ENCODE measurements around the gene ZNF274. TPM values are rescaled to one million over a fixed set of nuclear protein-coding genes. Genes with fewer than 3 reads are reported as not detected.
A peak's percentile ranks its signal among the peaks of the same experiment; 100 is the strongest.

ZNF274 gene
- total RNA-seq, 1 donor from 2014 or later, result 11.0 TPM

- Histone ChIP-seq H3K9ac (ENCODE audit: low read depth in 1 of 3, low read length in 3 of 3) (no peak overlapping the region), H3K4me3 (ENCODE audit: low read length in 3 of 3) (no peak overlapping the region), H3K4me1 (ENCODE audit: control insufficient read depth in 3 of 3, insufficient read depth in 3 of 3, low read length in 3 of 3) (peaks cover 5 to 11% (median 9%) of the 10 kb centered on the region in 3 donors), H3K9me3 (ENCODE audit: control insufficient read depth in 3 of 3, low read length in 3 of 3) (peaks cover 0 to 6% (median 6%) of the 10 kb centered on the region in 3 donors), H3K36me3 (ENCODE audit: control insufficient read depth in 3 of 3, insufficient read depth in 3 of 3, low read length in 3 of 3) (no peaks in the 10 kb centered on the region), H3K27ac (ENCODE audit: low read depth, low read length) (no peak overlapping the region), H3K27me3 (ENCODE audit: control insufficient read depth in 3 of 3, insufficient read depth in 3 of 3, low read length in 3 of 3) (peaks cover 0 to 4% (median 0%) of the 10 kb centered on the region in 3 donors)
Measured at GRCh38 chr19:58157045-58157728, 25.7 kb upstream of the ZNF274 start.

- Histone ChIP-seq H3K4me1 (ENCODE audit: control insufficient read depth in 3 of 3, insufficient read depth in 3 of 3, low read length in 3 of 3) (no peaks in the 10 kb centered on the region), H3K27me3 (ENCODE audit: control insufficient read depth in 3 of 3, insufficient read depth in 3 of 3, low read length in 3 of 3) (no peaks in the 10 kb centered on the region), H3K9ac (ENCODE audit: low read depth in 1 of 3, low read length in 3 of 3) (no peak overlapping the region), H3K36me3 (ENCODE audit: control insufficient read depth in 3 of 3, insufficient read depth in 3 of 3, low read length in 3 of 3) (no peaks in the 10 kb centered on the region), H3K4me3 (ENCODE audit: low read length in 3 of 3) (peak overlapping the region in 1 of 3 donors; percentile 48), H3K9me3 (ENCODE audit: control insufficient read depth in 3 of 3, low read length in 3 of 3) (peaks cover 25 to 49% (median 31%) of the 10 kb centered on the region in 3 donors), H3K27ac (ENCODE audit: low read depth, low read length) (no peak overlapping the region)
Measured at GRCh38 chr19:58166268-58166667, 16.6 kb upstream of the ZNF274 start.

GRCh38 chr19:58166708-58167280 is 16.1 kb upstream of the ZNF274 start:
- H3K9me3 ChIP-seq (ENCODE audit: control insufficient read depth in 3 of 3, low read length in 3 of 3), result peaks cover 27 to 46% (median 31%) of the 10 kb centered on the region in 3 donors
- peak overlapping the region in 1 of 3 donors; percentile 48 for H3K4me3 ChIP-seq (ENCODE audit: low read length in 3 of 3)
- no peaks in the 10 kb centered on the region for H3K27me3 ChIP-seq (ENCODE audit: control insufficient read depth in 3 of 3, insufficient read depth in 3 of 3, low read length in 3 of 3)
- H3K27ac ChIP-seq (ENCODE audit: low read depth, low read length), result no peak overlapping the region
- H3K36me3 ChIP-seq (ENCODE audit: control insufficient read depth in 3 of 3, insufficient read depth in 3 of 3, low read length in 3 of 3), result no peaks in the 10 kb centered on the region
- no peak overlapping the region for H3K9ac ChIP-seq (ENCODE audit: low read depth in 1 of 3, low read length in 3 of 3)
- no peaks in the 10 kb centered on the region for H3K4me1 ChIP-seq (ENCODE audit: control insufficient read depth in 3 of 3, insufficient read depth in 3 of 3, low read length in 3 of 3)

- Histone ChIP-seq H3K4me3 (ENCODE audit: low read length in 3 of 3) (no peak overlapping the region), H3K9me3 (ENCODE audit: control insufficient read depth in 3 of 3, low read length in 3 of 3) (peaks cover 25 to 35% (median 28%) of the 10 kb centered on the region in 3 donors), H3K27me3 (ENCODE audit: control insufficient read depth in 3 of 3, insufficient read depth in 3 of 3, low read length in 3 of 3) (no peaks in the 10 kb centered on the region), H3K4me1 (ENCODE audit: control insufficient read depth in 3 of 3, insufficient read depth in 3 of 3, low read length in 3 of 3) (no peaks in the 10 kb centered on the region), H3K36me3 (ENCODE audit: control insufficient read depth in 3 of 3, insufficient read depth in 3 of 3, low read length in 3 of 3) (no peaks in the 10 kb centered on the region), H3K9ac (ENCODE audit: low read depth in 1 of 3, low read length in 3 of 3) (no peak overlapping the region), H3K27ac (ENCODE audit: low read depth, low read length) (no peak overlapping the region)
Measured at GRCh38 chr19:58170860-58171259, 12.0 kb upstream of the ZNF274 start.

GRCh38 chr19:58181902-58182576 is 822 bp upstream of the ZNF274 start:
- Histone ChIP-seq H3K27me3 (ENCODE audit: control insufficient read depth in 3 of 3, insufficient read depth in 3 of 3, low read length in 3 of 3) (no peaks in the 10 kb centered on the region), H3K4me3 (ENCODE audit: low read length in 3 of 3) (peak overlapping the region; percentile 81 to 87 (median 84)), H3K9ac (ENCODE audit: low read depth in 1 of 3, low read length in 3 of 3) (peak overlapping the region in 1 of 3 donors; percentile 51), H3K27ac (ENCODE audit: low read depth, low read length) (peak overlapping the region; percentile 99), H3K4me1 (ENCODE audit: control insufficient read depth in 3 of 3, insufficient read depth in 3 of 3, low read length in 3 of 3) (peaks cover 5 to 18% (median 8%) of the 10 kb centered on the region in 3 donors), H3K36me3 (ENCODE audit: control insufficient read depth in 3 of 3, insufficient read depth in 3 of 3, low read length in 3 of 3) (peaks cover 25 to 35% (median 33%) of the 10 kb centered on the region in 3 donors), H3K9me3 (ENCODE audit: control insufficient read depth in 3 of 3, low read length in 3 of 3) (peaks cover 41 to 48% (median 43%) of the 10 kb centered on the region in 3 donors)

- Histone ChIP-seq H3K4me3 (ENCODE audit: low read length in 3 of 3) (peak overlapping the region; percentile 81 to 99 (median 84)), H3K36me3 (ENCODE audit: control insufficient read depth in 3 of 3, insufficient read depth in 3 of 3, low read length in 3 of 3) (peaks cover 30 to 41% (median 35%) of the 10 kb centered on the region in 3 donors), H3K9ac (ENCODE audit: low read depth in 1 of 3, low read length in 3 of 3) (peak overlapping the region in 1 of 3 donors; percentile 51), H3K27me3 (ENCODE audit: control insufficient read depth in 3 of 3, insufficient read depth in 3 of 3, low read length in 3 of 3) (no peaks in the 10 kb centered on the region), H3K4me1 (ENCODE audit: control insufficient read depth in 3 of 3, insufficient read depth in 3 of 3, low read length in 3 of 3) (peaks cover 5 to 18% (median 8%) of the 10 kb centered on the region in 3 donors), H3K27ac (ENCODE audit: low read depth, low read length) (peak overlapping the region; percentile 99), H3K9me3 (ENCODE audit: control insufficient read depth in 3 of 3, low read length in 3 of 3) (peaks cover 41 to 47% (median 46%) of the 10 kb centered on the region in 3 donors)
Measured at GRCh38 chr19:58182577-58182988, 278 bp upstream of the ZNF274 start.

GRCh38 chr19:58183817-58184215 is 955 bp downstream of the ZNF274 start:
- Histone ChIP-seq H3K9me3 (ENCODE audit: control insufficient read depth in 3 of 3, low read length in 3 of 3) (peaks cover 37 to 51% (median 43%) of the 10 kb centered on the region in 3 donors), H3K36me3 (ENCODE audit: control insufficient read depth in 3 of 3, insufficient read depth in 3 of 3, low read length in 3 of 3) (peaks cover 32 to 45% (median 36%) of the 10 kb centered on the region in 3 donors)

GRCh38 chr19:58196901-58197616 is 14.2 kb downstream of the ZNF274 start:
- H3K36me3 ChIP-seq (ENCODE audit: control insufficient read depth in 3 of 3, insufficient read depth in 3 of 3, low read length in 3 of 3), result peaks cover 63 to 82% (median 78%) of the 10 kb centered on the region in 3 donors

More at GRCh38 chr19:58183817-58184215, 955 bp downstream of the ZNF274 start:
- Histone ChIP-seq H3K9ac (ENCODE audit: low read depth in 1 of 3, low read length in 3 of 3) (peak overlapping the region; percentile 88 to 97 (median 95)), H3K4me1 (ENCODE audit: control insufficient read depth in 3 of 3, insufficient read depth in 3 of 3, low read length in 3 of 3) (peaks cover 5 to 18% (median 8%) of the 10 kb centered on the region in 3 donors), H3K27ac (ENCODE audit: low read depth, low read length) (peak overlapping the region; percentile 99), H3K4me3 (ENCODE audit: low read length in 3 of 3) (peak overlapping the region; percentile 84 to 99 (median 95)), H3K27me3 (ENCODE audit: control insufficient read depth in 3 of 3, insufficient read depth in 3 of 3, low read length in 3 of 3) (no peaks in the 10 kb centered on the region)

GRCh38 chr19:58203814-58204475 is 21.1 kb downstream of the ZNF274 start:
- Histone ChIP-seq H3K36me3 (ENCODE audit: control insufficient read depth in 3 of 3, insufficient read depth in 3 of 3, low read length in 3 of 3) (peaks cover 62 to 74% (median 73%) of the 10 kb centered on the region in 3 donors), H3K4me3 (ENCODE audit: low read length in 3 of 3) (peak overlapping the region; percentile 11 to 45 (median 19)), H3K4me1 (ENCODE audit: control insufficient read depth in 3 of 3, insufficient read depth in 3 of 3, low read length in 3 of 3) (no peaks in the 10 kb centered on the region), H3K9me3 (ENCODE audit: control insufficient read depth in 3 of 3, low read length in 3 of 3) (peaks cover 69 to 88% (median 78%) of the 10 kb centered on the region in 3 donors), H3K9ac (ENCODE audit: low read depth in 1 of 3, low read length in 3 of 3) (no peak overlapping the region), H3K27me3 (ENCODE audit: control insufficient read depth in 3 of 3, insufficient read depth in 3 of 3, low read length in 3 of 3) (no peaks in the 10 kb centered on the region), H3K27ac (ENCODE audit: low read depth, low read length) (no peak overlapping the region)

More at GRCh38 chr19:58196901-58197616, 14.2 kb downstream of the ZNF274 start:
- H3K4me1 ChIP-seq (ENCODE audit: control insufficient read depth in 3 of 3, insufficient read depth in 3 of 3, low read length in 3 of 3), result no peaks in the 10 kb centered on the region
- H3K9ac ChIP-seq (ENCODE audit: low read depth in 1 of 3, low read length in 3 of 3), result no peak overlapping the region
- peaks cover 62 to 80% (median 67%) of the 10 kb centered on the region in 3 donors for H3K9me3 ChIP-seq (ENCODE audit: control insufficient read depth in 3 of 3, low read length in 3 of 3)
- H3K4me3 ChIP-seq (ENCODE audit: low read length in 3 of 3), result peak overlapping the region in 1 of 3 donors; percentile 45
- H3K27ac ChIP-seq (ENCODE audit: low read depth, low read length), result no peak overlapping the region
- no peaks in the 10 kb centered on the region for H3K27me3 ChIP-seq (ENCODE audit: control insufficient read depth in 3 of 3, insufficient read depth in 3 of 3, low read length in 3 of 3)

Data from skeletal muscle tissue (tissue), 4 donors.